ENCODE data around the gene ALDH3B1. TPM values are rescaled to one million over a fixed set of nuclear protein-coding genes. Genes with fewer than 3 reads are reported as not detected.

ALDH3B1 gene
- total and polyA plus RNA-seq, 9 of the 15 experiments (the other 6 are each of a cell fraction or from before 2014, with no cell fraction given) = 0.01 to 0.35 (median 0.07) TPM; not detected in 2

DNA sequence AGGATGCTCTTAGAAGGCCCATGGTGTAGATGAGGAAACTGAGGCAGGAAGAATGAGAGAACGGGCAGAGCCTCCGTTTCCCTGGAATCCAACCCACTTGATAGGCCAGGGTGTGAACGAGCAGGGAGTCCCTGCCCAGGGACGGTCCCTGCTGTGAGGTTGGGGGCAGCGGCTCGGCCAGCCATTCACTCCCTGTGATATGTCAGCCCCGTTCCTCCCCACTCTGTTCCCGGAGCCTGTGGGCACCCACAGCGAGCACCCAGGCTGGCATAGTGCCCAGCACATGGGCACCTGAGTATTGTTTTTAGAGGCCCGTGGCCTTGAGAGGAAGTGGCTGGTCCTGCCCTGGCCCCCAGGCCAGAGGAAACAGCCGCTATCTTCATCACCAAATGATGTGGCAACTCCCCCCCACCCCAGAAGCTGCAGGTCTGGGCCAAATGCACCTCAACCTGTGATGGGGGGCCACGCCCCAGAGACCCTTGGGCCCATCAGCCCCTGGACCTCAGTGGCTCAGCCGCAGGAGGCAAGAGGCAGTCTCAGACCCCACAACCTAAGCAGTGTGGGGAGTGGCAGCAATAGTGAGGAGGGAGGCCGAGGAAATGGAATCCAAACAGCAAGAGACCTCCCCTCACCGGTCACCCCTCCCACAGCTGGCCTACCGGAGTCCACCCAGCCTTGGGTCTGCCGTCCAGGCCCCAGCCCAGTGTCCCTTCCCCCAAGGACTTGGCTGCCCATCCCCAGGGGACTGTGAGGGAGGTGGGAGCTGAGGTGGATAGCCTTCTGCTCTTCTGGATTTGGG, 2.1 kb downstream of the ALDH3B1 start:
- ATAC-seq = no peak
- FAIRE-seq = no peak
- CTCF ChIA-PET (ENCODE audit: low intra/inter-chr PET ratio) = no interaction called here
- DNase-seq (ENCODE audit: extremely low read depth in 1 of 4, low spot score in 3 of 4) = no peak
- WGBS (ENCODE audit: insufficient coverage, low coverage, missing lambda C conversion rate) = 50% methylated on average over 15 of the region's 17 CpGs
- no TSS peak for BruUV-seq (replicated peaks)
- Histone ChIP-seq H2AFZ (ENCODE audit: low read depth, low read length) (no peak overlapping the region), H4K20me1 (replicated peaks; ENCODE audit: control insufficient read depth, insufficient read depth, low read length) (peaks cover 3% of the 10 kb centered on the region; the same call in 1 of the 2 replicates), H3K79me2 (ENCODE audit: control insufficient read depth, insufficient read depth, low read length) (no peaks in the 10 kb centered on the region), H3K4me1 (replicated peaks in 1 of 2; ENCODE audit: control insufficient read depth in 2 of 2, insufficient read depth in 2 of 2, low read length in 2 of 2) (peaks cover 22 to 66% of the 10 kb centered on the region in 2 experiments), H3K27ac (ENCODE audit: extremely low read depth, low read depth, low read length) (no peak overlapping the region), H3K9me1 (ENCODE audit: control insufficient read depth, insufficient read depth, low read length) (no peaks in the 10 kb centered on the region), H3K9me3 (replicated peaks; ENCODE audit: control insufficient read depth, insufficient read depth, low read depth, low read length) (no peaks in the 10 kb centered on the region), H3K27me3 (ENCODE audit: control insufficient read depth in 2 of 2, insufficient read depth in 2 of 2, low read length in 2 of 2) (no peaks in the 10 kb centered on the region), H3K9ac (ENCODE audit: insufficient read depth in 1 of 2, low read depth in 2 of 2, low read length in 2 of 2) (peak overlapping the region in 1 of 2 experiments; percentile 66; a peak in 1 of 4 replicates), H3K4me3 (no peak overlapping the region), H3K36me3 (ENCODE audit: control insufficient read depth, insufficient read depth, low read length) (no peaks in the 10 kb centered on the region), H3K4me2 (ENCODE audit: insufficient read depth, low read length) (no peak overlapping the region)
- intact Hi-C loops (cut with micrococcal nuclease) (no loop called here), in situ Hi-C loops (cut with MboI) (no loop called here)
- TF ChIP-seq, protein P1, sequence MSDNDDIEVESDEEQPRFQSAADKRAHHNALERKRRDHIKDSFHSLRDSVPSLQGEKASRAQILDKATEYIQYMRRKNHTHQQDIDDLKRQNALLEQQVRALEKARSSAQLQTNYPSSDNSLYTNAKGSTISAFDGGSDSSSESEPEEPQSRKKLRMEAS (CRISPR knock-in tag; IDR thresholded peaks at IDR 0.05) = no peak
- TF ChIP-seq, protein P2, sequence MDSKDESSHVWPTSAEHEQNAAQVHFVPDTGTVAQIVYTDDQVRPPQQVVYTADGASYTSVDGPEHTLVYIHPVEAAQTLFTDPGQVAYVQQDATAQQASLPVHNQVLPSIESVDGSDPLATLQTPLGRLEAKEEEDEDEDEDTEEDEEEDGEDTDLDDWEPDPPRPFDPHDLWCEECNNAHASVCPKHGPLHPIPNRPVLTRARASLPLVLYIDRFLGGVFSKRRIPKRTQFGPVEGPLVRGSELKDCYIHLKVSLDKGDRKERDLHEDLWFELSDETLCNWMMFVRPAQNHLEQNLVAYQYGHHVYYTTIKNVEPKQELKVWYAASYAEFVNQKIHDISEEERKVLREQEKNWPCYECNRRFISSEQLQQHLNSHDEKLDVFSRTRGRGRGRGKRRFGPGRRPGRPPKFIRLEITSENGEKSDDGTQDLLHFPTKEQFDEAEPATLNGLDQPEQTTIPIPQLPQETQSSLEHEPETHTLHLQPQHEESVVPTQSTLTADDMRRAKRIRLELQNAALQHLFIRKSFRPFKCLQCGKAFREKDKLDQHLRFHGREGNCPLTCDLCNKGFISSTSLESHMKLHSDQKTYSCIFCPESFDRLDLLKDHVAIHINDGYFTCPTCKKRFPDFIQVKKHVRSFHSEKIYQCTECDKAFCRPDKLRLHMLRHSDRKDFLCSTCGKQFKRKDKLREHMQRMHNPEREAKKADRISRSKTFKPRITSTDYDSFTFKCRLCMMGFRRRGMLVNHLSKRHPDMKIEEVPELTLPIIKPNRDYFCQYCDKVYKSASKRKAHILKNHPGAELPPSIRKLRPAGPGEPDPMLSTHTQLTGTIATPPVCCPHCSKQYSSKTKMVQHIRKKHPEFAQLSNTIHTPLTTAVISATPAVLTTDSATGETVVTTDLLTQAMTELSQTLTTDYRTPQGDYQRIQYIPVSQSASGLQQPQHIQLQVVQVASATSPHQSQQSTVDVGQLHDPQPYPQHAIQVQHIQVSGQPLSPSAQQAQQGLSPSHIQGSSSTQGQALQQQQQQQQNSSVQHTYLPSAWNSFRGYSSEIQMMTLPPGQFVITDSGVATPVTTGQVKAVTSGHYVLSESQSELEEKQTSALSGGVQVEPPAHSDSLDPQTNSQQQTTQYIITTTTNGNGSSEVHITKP (IDR thresholded peaks at IDR 0.05; ENCODE audit: partially characterized antibody) = peak; percentile 33
- POLR2A ChIA-PET = no interaction called here

Measured in K562 (cell line).